ENCODE results near the gene STARD7. TPM values are rescaled to one million over a fixed set of nuclear protein-coding genes. Genes with fewer than 3 reads are reported as not detected.

The STARD7 gene
- total and polyA plus RNA-seq, 9 of the 15 experiments (the other 6 are each of a cell fraction or from before 2014, with no cell fraction given), result 90.9 to 196 (median 145) TPM

DNA sequence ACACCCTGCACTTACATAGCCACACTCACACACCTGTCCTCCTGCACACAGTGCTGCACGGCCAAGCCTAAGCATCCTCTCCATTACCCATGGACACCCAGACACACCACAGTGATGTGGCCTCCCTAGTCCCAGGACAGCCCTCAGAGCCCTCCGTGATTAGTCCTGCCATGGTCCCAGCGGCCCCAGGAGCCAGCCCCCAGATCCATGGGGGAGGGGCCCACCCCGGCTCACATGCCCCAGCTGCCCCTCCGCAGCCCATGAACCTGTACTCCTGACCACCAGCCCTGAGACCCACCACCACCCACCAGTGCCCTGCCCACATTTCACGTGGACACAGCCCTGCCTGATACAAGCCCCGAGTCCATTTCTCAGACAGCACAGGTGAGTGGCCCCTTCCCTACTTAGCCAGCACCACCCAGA lies 55.3 kb downstream of the STARD7 start (continued):
- TF ChIP-seq ZNF592 (IDR thresholded peaks at IDR 0.05), result no peak
- TF ChIP-seq KLF6 (CRISPR knock-in tag; IDR thresholded peaks at IDR 0.05; ENCODE audit: borderline replicate concordance), result no peak
- no peak for TF ChIP-seq ZNF707 (CRISPR knock-in tag; conservative IDR thresholded peaks at IDR 0.05)
- no peak for TF ChIP-seq CCNT2 (IDR thresholded peaks at IDR 0.05; ENCODE audit: borderline replicate concordance, extremely low read depth, insufficient read length, low read depth, low read length)
- TF ChIP-seq PHF20 (IDR thresholded peaks at IDR 0.05; ENCODE audit: partially characterized antibody), result no peak
- no peak for TF ChIP-seq PML (IDR thresholded peaks at IDR 0.05; ENCODE audit: low read length)

Measured in K562 (cell line).